Ishikawa (cell line): ENCODE measurements around the gene URI1.

Experiments used
- CEBPB ChIP-seq: IDR thresholded peaks from 2 replicates; pipeline ENCODE4 v1.6.1; 2012
- CREB1 ChIP-seq: IDR thresholded peaks from 2 replicates; pipeline ENCODE4 v1.6.1; 2012; ENCODE audit warnings: low read depth
- EGR1 ChIP-seq: IDR thresholded peaks from 2 replicates; pipeline ENCODE4 v1.6.1; 2012
- EP300 ChIP-seq: IDR thresholded peaks from 2 replicates; pipeline ENCODE4 v1.6.1; 2012; ENCODE audit warnings: borderline replicate concordance
- FOXM1 ChIP-seq: IDR thresholded peaks from 2 replicates; pipeline ENCODE4 v1.6.1; 2012; ENCODE audit warnings: low read depth, borderline replicate concordance
- NFIC ChIP-seq: IDR thresholded peaks from 2 replicates; pipeline ENCODE4 v1.6.1; 2012
- RAD21 ChIP-seq: IDR thresholded peaks from 2 replicates; pipeline ENCODE4 v1.6.1; 2012; ENCODE audit warnings: low read depth
- TAF1 ChIP-seq: IDR thresholded peaks from 2 replicates; pipeline ENCODE4 v1.6.1; 2012; ENCODE audit warnings: low read depth, mild to moderate bottlenecking
- TCF12 ChIP-seq: IDR thresholded peaks from 2 replicates; pipeline ENCODE4 v1.6.1; 2012; ENCODE audit warnings: low read depth
- TEAD4 ChIP-seq: IDR thresholded peaks from 2 replicates; pipeline ENCODE4 v1.6.1; 2012
- YY1 ChIP-seq: IDR thresholded peaks from 2 replicates; pipeline ENCODE4 v1.6.1; 2012; ENCODE audit warnings: low read depth
- ZBTB7A ChIP-seq: IDR thresholded peaks from 2 replicates; pipeline ENCODE4 v1.6.1; 2012; ENCODE audit warnings: low read depth
- TF ChIP-seq, protein P1 (sequence below): IDR thresholded peaks from 2 replicates; pipeline ENCODE4 v1.6.1; 2012
- TF ChIP-seq, protein P2 (sequence below): IDR thresholded peaks from 2 replicates; pipeline ENCODE4 v1.6.1; 2012; ENCODE audit warnings: low read depth, mild to moderate bottlenecking
- TF ChIP-seq, protein P3 (sequence below): IDR thresholded peaks from 2 replicates; pipeline ENCODE4 v1.6.1; 2012

Gene URI1

GRCh38 chr19:30059741-30060457, 117.9 kb downstream of the URI1 start:
- TF ChIP-seq FOXM1 = no peak
- TF ChIP-seq EP300 = no peak
- TF ChIP-seq TEAD4 = no peak
- TF ChIP-seq, protein P1, sequence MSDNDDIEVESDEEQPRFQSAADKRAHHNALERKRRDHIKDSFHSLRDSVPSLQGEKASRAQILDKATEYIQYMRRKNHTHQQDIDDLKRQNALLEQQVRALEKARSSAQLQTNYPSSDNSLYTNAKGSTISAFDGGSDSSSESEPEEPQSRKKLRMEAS = no peak
- TF ChIP-seq CEBPB = no peak
- TF ChIP-seq YY1 = no peak
- no peak for TF ChIP-seq TAF1
- TF ChIP-seq, protein P2, sequence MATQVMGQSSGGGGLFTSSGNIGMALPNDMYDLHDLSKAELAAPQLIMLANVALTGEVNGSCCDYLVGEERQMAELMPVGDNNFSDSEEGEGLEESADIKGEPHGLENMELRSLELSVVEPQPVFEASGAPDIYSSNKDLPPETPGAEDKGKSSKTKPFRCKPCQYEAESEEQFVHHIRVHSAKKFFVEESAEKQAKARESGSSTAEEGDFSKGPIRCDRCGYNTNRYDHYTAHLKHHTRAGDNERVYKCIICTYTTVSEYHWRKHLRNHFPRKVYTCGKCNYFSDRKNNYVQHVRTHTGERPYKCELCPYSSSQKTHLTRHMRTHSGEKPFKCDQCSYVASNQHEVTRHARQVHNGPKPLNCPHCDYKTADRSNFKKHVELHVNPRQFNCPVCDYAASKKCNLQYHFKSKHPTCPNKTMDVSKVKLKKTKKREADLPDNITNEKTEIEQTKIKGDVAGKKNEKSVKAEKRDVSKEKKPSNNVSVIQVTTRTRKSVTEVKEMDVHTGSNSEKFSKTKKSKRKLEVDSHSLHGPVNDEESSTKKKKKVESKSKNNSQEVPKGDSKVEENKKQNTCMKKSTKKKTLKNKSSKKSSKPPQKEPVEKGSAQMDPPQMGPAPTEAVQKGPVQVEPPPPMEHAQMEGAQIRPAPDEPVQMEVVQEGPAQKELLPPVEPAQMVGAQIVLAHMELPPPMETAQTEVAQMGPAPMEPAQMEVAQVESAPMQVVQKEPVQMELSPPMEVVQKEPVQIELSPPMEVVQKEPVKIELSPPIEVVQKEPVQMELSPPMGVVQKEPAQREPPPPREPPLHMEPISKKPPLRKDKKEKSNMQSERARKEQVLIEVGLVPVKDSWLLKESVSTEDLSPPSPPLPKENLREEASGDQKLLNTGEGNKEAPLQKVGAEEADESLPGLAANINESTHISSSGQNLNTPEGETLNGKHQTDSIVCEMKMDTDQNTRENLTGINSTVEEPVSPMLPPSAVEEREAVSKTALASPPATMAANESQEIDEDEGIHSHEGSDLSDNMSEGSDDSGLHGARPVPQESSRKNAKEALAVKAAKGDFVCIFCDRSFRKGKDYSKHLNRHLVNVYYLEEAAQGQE = no peak
- TF ChIP-seq TCF12 = no peak
- no peak for TF ChIP-seq RAD21
- TF ChIP-seq NFIC = no peak
- TF ChIP-seq EGR1 = no peak
- TF ChIP-seq CREB1 = no peak
- no peak for TF ChIP-seq ZBTB7A
- TF ChIP-seq, protein P3, sequence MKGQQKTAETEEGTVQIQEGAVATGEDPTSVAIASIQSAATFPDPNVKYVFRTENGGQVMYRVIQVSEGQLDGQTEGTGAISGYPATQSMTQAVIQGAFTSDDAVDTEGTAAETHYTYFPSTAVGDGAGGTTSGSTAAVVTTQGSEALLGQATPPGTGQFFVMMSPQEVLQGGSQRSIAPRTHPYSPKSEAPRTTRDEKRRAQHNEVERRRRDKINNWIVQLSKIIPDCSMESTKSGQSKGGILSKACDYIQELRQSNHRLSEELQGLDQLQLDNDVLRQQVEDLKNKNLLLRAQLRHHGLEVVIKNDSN = no peak

DNA sequence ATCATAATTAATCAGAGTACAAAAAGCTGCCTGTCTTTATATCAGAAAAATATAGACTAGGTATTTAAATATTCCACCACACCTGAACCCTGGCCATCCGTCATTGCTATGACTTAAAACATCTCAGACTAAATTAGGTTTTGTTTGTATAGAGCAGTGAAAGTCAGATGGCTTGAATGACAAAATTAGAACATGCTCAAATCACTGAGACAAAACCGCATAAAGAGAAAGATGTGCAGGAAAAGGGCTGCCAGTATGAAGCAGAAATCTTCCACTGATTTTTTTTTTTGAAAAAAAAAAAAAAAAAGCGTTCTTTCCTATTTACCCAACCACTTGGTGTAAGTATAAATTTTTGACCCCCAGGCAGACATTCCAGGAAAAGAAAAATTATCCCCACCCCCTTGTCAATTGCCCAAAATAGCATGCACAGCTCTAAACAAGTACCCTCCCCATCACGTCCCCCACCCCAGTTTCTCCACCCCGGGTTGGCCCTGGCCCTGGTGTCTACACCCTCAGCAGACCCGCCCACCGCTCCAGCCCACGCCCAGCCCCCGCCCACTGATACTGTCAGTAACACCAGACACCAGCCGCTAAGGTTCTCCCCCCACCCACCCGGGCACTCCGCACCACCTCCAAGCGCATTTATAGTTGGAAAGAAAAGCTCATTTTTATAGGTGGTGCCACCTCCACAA, 118.6 kb downstream of the URI1 start:
- no peak for TF ChIP-seq CREB1
- TF ChIP-seq TAF1 = no peak
- TF ChIP-seq RAD21 = no peak
- TF ChIP-seq, protein P2 = no peak
- TF ChIP-seq ZBTB7A = no peak
- no peak for TF ChIP-seq CEBPB
- TF ChIP-seq, protein P1 = no peak
- TF ChIP-seq NFIC = no peak
- TF ChIP-seq TEAD4 = no peak
- TF ChIP-seq YY1 = no peak
- TF ChIP-seq EGR1 = no peak
- TF ChIP-seq EP300 = no peak
- TF ChIP-seq, protein P3 = no peak
- no peak for TF ChIP-seq TCF12
- TF ChIP-seq FOXM1 = no peak

DNA sequence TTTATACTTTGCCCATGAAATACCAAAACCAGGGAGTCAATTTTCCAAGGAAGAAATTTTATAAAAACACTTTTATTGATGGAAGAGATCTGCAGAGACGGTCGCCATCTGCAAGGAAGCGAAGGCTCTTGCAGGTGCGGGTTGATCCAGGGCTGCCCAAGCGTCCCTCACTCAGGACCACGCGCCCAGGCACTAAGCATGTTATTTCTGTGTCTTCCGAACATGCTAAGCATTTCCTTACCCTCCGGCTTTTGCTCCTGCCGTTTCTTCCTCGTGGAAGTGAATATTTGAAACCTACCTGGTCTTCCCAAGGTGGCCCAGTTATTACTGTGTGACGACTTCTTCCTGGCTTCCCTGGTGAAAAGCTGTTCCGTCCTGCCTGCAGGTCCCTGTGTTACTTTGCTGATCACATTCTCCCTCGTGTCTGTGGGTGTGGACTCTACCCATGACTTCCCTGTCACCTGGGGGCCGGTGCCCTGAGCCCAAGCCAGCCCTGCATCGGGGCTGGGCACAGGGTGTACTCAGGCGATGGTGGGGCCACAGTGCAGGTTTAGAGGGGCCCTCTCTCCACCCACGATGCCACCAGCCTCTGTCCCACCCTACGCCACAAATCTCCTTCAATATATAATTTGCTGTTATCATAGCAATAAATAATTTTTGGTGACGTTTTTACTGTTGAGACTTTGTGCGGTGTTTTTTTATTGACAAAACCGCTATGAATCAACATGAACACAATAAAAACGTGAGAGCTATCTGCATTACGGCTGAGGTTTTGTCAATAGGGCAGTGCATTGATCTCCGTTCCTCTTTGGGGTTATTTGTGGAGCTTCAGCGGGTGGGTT, 119.4 kb downstream of the URI1 start:
- TF ChIP-seq YY1 = no peak
- TF ChIP-seq, protein P2 = no peak
- TF ChIP-seq CEBPB = no peak
- TF ChIP-seq TAF1 = no peak
- TF ChIP-seq EP300 = no peak
- no peak for TF ChIP-seq EGR1
- no peak for TF ChIP-seq CREB1
- no peak for TF ChIP-seq FOXM1
- no peak for TF ChIP-seq TEAD4
- TF ChIP-seq ZBTB7A = no peak
- TF ChIP-seq, protein P1 = no peak
- TF ChIP-seq, protein P3 = no peak
- TF ChIP-seq RAD21 = no peak
- no peak for TF ChIP-seq NFIC
- TF ChIP-seq TCF12 = no peak
